ENCODE results near the gene HBS1L.

DNA sequence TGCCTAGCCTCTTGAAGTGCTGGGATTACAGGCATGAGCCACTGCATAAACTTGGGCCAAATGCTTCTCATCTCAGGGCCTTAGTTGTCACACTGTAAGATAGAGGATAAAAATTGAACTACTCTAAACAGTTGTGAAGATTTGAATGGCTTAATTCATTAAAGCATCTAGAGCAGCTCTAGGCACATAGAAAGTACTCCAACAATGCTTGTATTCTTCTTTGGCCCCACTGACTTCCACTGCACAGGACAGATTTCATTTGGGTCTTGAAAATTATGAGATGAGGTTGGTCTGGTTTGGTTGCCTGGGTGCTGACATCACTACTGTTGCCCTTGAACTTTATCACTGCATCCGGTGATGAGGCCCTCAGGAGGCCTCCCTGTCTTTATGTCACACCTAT, 10.0 kb upstream of the HBS1L start:
- TF ChIP-seq JUND (IDR thresholded peaks at IDR 0.05) = no peak
- no peak for TF ChIP-seq EGR1 (IDR thresholded peaks at IDR 0.05; ENCODE audit: low read depth in 2 of 2)
- no peak for TF ChIP-seq RAD21 (IDR thresholded peaks at IDR 0.05)
- no peak for TF ChIP-seq TAF1 (conservative IDR thresholded peaks at IDR 0.05)

Data from liver (tissue), 2 donors.